WTC11 (cell line): Measurements from ENCODE around the gene MED8. TPM values are rescaled to one million over a fixed set of nuclear protein-coding genes. Genes with fewer than 3 reads are reported as not detected.

Experiments
- ATAC-seq: fragments of 200-7000 bp; cut with Tn5 transposase; 2 replicates; pipeline ENCODE4 v1.10.0; 2021; ENCODE audit warnings: mild to moderate bottlenecking, moderate library complexity
- CTCF ChIA-PET: fragments of 300-600 bp; sonication (Branson Sonifier 250); formaldehyde crosslinking; loops from one replicate; lab custom pipeline; 2021; ENCODE audit warnings: antibody characterized with exemption; lab: Charles Lee
- POLR2A ChIA-PET: fragments of 350-600 bp; sonication (Branson Sonifier 250); formaldehyde crosslinking; loops from one replicate; lab custom pipeline; 2021; ENCODE audit warnings: antibody characterized with exemption; lab: Charles Lee
- DNase-seq: peaks from one replicate; pipeline ENCODE4 v3.0.0; 2021; ENCODE audit warnings: low spot score
- H3K27ac Mint-ChIP-seq: 2 replicates; pipeline ENCODE4 v1.8.0; 2021; ENCODE audit warnings: mixed read lengths
- H3K27me3 Mint-ChIP-seq: 2 replicates; pipeline ENCODE4 v1.8.0; 2021; ENCODE audit warnings: low read depth, mild to moderate bottlenecking, moderate library complexity, mixed read lengths
- H3K36me3 Mint-ChIP-seq: 2 replicates; pipeline ENCODE4 v1.8.0; 2021; ENCODE audit warnings: mixed read lengths
- H3K4me1 Mint-ChIP-seq: 2 replicates; pipeline ENCODE4 v1.8.0; 2022; ENCODE audit warnings: mixed read lengths
- H3K4me3 Mint-ChIP-seq: 2 replicates; pipeline ENCODE4 v1.8.0; 2021; ENCODE audit warnings: mild to moderate bottlenecking, moderate library complexity, mixed read lengths
- H3K9me3 Mint-ChIP-seq: 2 replicates; pipeline ENCODE4 v1.8.0; 2021; ENCODE audit warnings: mixed read lengths
- ATF1 ChIP-seq: sonication (generic); formaldehyde crosslinking; IDR thresholded peaks from 2 replicates; pipeline ENCODE4 v1.8.1; 2023; ENCODE audit warnings: mild to moderate bottlenecking, moderate library complexity, missing genetic modification reagents
- CREM ChIP-seq: sonication (generic); formaldehyde crosslinking; IDR thresholded peaks from 2 replicates; pipeline ENCODE4 v1.8.1; 2022; ENCODE audit warnings: mild to moderate bottlenecking, missing genetic modification reagents, moderate library complexity
- IRF2 ChIP-seq: sonication (generic); formaldehyde crosslinking; IDR thresholded peaks from 2 replicates; pipeline ENCODE4 v1.8.0; 2022; ENCODE audit warnings: low read depth, missing genetic modification reagents, borderline replicate concordance
- JAZF1 ChIP-seq: fragments of 250-450 bp; sonication (Bioruptor Pico); IDR thresholded peaks from 2 replicates; pipeline ENCODE4 v1.9.0; 2021; ENCODE audit warnings: moderate library complexity, mild to moderate bottlenecking, inconsistent platforms
- OVOL2 ChIP-seq: fragments of 250-450 bp; sonication (Bioruptor Pico); IDR thresholded peaks from 2 replicates; pipeline ENCODE4 v1.9.0; 2021; ENCODE audit warnings: mild to moderate bottlenecking, borderline replicate concordance
- PRRX2 ChIP-seq: fragments of 250-450 bp; sonication (Bioruptor Pico); IDR thresholded peaks from 2 replicates; pipeline ENCODE4 v1.8.0; 2021; ENCODE audit warnings: mild to moderate bottlenecking
- ZNF121 ChIP-seq: sonication (generic); formaldehyde crosslinking; IDR thresholded peaks from 2 replicates; pipeline ENCODE4 v1.8.0; 2023; ENCODE audit warnings: missing genetic modification reagents
- ZNF263 ChIP-seq: sonication (generic); formaldehyde crosslinking; IDR thresholded peaks from 2 replicates; pipeline ENCODE4 v1.8.1; 2022; ENCODE audit warnings: low read depth, mild to moderate bottlenecking, moderate library complexity, missing genetic modification reagents
- ZNF317 ChIP-seq: sonication (generic); formaldehyde crosslinking; IDR thresholded peaks from 2 replicates; pipeline ENCODE4 v1.8.1; 2023; ENCODE audit warnings: low read depth, mild to moderate bottlenecking, moderate library complexity, missing genetic modification reagents, borderline replicate concordance
- total RNA-seq: library from RNA; stranded (reverse); gene quantifications from 3 replicates; pipeline ENCODE4 v1.2.3, GENCODE V29; 2021
- TF ChIP-seq, protein P1 (sequence below): sonication (generic); formaldehyde crosslinking; IDR thresholded peaks from 2 replicates; pipeline ENCODE4 v1.8.0; 2023; ENCODE audit warnings: mild to moderate bottlenecking, missing genetic modification reagents
- TF ChIP-seq, protein P2 (sequence below): sonication (generic); formaldehyde crosslinking; conservative IDR thresholded peaks from 2 replicates; pipeline ENCODE4 v1.8.1; 2022; ENCODE audit warnings: mild to moderate bottlenecking, missing genetic modification reagents
- TF ChIP-seq, protein P3 (sequence below): sonication (generic); formaldehyde crosslinking; IDR thresholded peaks from 2 replicates; pipeline ENCODE4 v1.8.1; 2022; ENCODE audit warnings: mild to moderate bottlenecking, missing genetic modification reagents, moderate library complexity, borderline replicate concordance
- TF ChIP-seq, protein P4 (sequence below): sonication (generic); formaldehyde crosslinking; IDR thresholded peaks from 2 replicates; pipeline ENCODE4 v1.8.0; 2023; ENCODE audit warnings: missing genetic modification reagents
- TF ChIP-seq, protein P5 (sequence below): sonication (generic); formaldehyde crosslinking; IDR thresholded peaks from 2 replicates; pipeline ENCODE4 v1.8.1; 2023; ENCODE audit warnings: mild to moderate bottlenecking, missing genetic modification reagents, moderate library complexity
- TF ChIP-seq, protein P6 (sequence below): fragments of 200-600 bp; IDR thresholded peaks from 2 replicates; pipeline ENCODE4 v1.8.0; 2022; ENCODE audit warnings: antibody characterized with exemption
- TF ChIP-seq, protein P7 (sequence below): fragments of 250-450 bp; sonication (Bioruptor Pico); IDR thresholded peaks from 2 replicates; pipeline ENCODE4 v2.1.2; 2022; ENCODE audit warnings: mild to moderate bottlenecking, moderate library complexity
- TF ChIP-seq, protein P8 (sequence below): sonication (generic); formaldehyde crosslinking; IDR thresholded peaks from 2 replicates; pipeline ENCODE4 v1.8.1; 2023; ENCODE audit warnings: mild to moderate bottlenecking, missing genetic modification reagents
- TF ChIP-seq, protein P9 (sequence below): sonication (generic); formaldehyde crosslinking; IDR thresholded peaks from 2 replicates; pipeline ENCODE4 v1.8.1; 2022; ENCODE audit warnings: mild to moderate bottlenecking, moderate library complexity, missing genetic modification reagents

Gene MED8
- total RNA-seq, 1 experiment from 2014 or later = 17.7 TPM

DNA sequence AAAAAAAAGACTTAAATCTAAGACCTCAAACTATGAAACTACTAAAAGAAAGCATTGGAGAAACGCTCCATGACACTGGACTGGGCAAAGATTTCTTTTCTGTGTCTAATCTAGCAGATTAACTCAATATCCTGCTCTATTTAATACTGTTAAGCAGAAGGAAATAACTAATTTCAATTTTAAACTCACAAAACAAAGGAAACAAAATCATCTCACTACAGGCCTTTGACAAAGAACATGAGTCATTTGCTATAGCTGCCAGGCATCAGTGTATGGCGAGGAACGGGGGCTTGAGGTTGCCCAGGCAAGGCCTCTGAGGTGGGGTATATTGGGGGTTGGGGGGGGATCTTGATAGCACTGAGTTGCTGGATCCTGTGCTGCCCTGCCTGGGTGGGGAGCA is 21.0 kb upstream of the MED8 start (continued):
- TF ChIP-seq, protein P1, sequence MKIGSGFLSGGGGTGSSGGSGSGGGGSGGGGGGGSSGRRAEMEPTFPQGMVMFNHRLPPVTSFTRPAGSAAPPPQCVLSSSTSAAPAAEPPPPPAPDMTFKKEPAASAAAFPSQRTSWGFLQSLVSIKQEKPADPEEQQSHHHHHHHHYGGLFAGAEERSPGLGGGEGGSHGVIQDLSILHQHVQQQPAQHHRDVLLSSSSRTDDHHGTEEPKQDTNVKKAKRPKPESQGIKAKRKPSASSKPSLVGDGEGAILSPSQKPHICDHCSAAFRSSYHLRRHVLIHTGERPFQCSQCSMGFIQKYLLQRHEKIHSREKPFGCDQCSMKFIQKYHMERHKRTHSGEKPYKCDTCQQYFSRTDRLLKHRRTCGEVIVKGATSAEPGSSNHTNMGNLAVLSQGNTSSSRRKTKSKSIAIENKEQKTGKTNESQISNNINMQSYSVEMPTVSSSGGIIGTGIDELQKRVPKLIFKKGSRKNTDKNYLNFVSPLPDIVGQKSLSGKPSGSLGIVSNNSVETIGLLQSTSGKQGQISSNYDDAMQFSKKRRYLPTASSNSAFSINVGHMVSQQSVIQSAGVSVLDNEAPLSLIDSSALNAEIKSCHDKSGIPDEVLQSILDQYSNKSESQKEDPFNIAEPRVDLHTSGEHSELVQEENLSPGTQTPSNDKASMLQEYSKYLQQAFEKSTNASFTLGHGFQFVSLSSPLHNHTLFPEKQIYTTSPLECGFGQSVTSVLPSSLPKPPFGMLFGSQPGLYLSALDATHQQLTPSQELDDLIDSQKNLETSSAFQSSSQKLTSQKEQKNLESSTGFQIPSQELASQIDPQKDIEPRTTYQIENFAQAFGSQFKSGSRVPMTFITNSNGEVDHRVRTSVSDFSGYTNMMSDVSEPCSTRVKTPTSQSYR (CRISPR knock-in tag) = no peak
- TF ChIP-seq, protein P2, sequence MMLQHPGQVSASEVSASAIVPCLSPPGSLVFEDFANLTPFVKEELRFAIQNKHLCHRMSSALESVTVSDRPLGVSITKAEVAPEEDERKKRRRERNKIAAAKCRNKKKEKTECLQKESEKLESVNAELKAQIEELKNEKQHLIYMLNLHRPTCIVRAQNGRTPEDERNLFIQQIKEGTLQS = no peak
- TF ChIP-seq, protein P3, sequence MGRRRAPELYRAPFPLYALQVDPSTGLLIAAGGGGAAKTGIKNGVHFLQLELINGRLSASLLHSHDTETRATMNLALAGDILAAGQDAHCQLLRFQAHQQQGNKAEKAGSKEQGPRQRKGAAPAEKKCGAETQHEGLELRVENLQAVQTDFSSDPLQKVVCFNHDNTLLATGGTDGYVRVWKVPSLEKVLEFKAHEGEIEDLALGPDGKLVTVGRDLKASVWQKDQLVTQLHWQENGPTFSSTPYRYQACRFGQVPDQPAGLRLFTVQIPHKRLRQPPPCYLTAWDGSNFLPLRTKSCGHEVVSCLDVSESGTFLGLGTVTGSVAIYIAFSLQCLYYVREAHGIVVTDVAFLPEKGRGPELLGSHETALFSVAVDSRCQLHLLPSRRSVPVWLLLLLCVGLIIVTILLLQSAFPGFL (CRISPR knock-in tag) = no peak
- TF ChIP-seq, protein P4, sequence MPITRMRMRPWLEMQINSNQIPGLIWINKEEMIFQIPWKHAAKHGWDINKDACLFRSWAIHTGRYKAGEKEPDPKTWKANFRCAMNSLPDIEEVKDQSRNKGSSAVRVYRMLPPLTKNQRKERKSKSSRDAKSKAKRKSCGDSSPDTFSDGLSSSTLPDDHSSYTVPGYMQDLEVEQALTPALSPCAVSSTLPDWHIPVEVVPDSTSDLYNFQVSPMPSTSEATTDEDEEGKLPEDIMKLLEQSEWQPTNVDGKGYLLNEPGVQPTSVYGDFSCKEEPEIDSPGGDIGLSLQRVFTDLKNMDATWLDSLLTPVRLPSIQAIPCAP = no peak
- no peak for TF ChIP-seq IRF2 (CRISPR knock-in tag)
- no peak for TF ChIP-seq ATF1 (CRISPR knock-in tag)
- TF ChIP-seq PRRX2 (CRISPR knock-in tag) = no peak
- TF ChIP-seq, protein P5, sequence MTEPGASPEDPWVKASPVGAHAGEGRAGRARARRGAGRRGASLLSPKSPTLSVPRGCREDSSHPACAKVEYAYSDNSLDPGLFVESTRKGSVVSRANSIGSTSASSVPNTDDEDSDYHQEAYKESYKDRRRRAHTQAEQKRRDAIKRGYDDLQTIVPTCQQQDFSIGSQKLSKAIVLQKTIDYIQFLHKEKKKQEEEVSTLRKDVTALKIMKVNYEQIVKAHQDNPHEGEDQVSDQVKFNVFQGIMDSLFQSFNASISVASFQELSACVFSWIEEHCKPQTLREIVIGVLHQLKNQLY (CRISPR knock-in tag) = no peak
- TF ChIP-seq, protein P6, sequence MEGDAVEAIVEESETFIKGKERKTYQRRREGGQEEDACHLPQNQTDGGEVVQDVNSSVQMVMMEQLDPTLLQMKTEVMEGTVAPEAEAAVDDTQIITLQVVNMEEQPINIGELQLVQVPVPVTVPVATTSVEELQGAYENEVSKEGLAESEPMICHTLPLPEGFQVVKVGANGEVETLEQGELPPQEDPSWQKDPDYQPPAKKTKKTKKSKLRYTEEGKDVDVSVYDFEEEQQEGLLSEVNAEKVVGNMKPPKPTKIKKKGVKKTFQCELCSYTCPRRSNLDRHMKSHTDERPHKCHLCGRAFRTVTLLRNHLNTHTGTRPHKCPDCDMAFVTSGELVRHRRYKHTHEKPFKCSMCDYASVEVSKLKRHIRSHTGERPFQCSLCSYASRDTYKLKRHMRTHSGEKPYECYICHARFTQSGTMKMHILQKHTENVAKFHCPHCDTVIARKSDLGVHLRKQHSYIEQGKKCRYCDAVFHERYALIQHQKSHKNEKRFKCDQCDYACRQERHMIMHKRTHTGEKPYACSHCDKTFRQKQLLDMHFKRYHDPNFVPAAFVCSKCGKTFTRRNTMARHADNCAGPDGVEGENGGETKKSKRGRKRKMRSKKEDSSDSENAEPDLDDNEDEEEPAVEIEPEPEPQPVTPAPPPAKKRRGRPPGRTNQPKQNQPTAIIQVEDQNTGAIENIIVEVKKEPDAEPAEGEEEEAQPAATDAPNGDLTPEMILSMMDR = no peak
- TF ChIP-seq JAZF1 (CRISPR knock-in tag) = no peak
- TF ChIP-seq, protein P7, sequence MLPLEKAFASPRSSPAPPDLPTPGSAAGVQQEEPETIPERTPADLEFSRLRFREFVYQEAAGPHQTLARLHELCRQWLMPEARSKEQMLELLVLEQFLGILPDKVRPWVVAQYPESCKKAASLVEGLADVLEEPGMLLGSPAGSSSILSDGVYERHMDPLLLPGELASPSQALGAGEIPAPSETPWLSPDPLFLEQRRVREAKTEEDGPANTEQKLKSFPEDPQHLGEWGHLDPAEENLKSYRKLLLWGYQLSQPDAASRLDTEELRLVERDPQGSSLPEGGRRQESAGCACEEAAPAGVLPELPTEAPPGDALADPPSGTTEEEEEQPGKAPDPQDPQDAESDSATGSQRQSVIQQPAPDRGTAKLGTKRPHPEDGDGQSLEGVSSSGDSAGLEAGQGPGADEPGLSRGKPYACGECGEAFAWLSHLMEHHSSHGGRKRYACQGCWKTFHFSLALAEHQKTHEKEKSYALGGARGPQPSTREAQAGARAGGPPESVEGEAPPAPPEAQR (CRISPR knock-in tag) = no peak

DNA sequence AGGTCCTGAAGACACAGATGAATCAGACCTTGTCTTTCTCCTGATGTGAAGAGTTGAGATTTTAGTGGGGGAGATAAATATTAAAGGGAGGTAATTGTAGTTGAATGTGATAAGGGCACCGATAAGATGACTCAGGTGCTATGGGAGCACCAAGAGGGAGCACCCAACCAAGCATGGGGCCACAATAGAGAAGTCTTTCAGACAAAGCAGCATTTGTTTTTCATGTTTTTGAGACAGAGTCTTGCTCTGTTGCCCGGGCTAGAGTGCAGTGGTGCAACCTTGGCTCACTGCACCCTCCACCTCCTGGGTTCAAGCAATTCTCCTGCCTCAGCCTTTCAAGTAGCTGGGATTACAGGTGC is 16.3 kb upstream of the MED8 start:
- Mint-ChIP-seq H3K27ac (no peak overlapping the region), H3K9me3 (no peaks in the 10 kb centered on the region), H3K4me1 (no peaks in the 10 kb centered on the region), H3K4me3 (no peak overlapping the region), H3K36me3 (peaks cover 36% of the 10 kb centered on the region), H3K27me3 (no peaks in the 10 kb centered on the region)
- no peak for TF ChIP-seq ZNF317
- TF ChIP-seq, protein P8, sequence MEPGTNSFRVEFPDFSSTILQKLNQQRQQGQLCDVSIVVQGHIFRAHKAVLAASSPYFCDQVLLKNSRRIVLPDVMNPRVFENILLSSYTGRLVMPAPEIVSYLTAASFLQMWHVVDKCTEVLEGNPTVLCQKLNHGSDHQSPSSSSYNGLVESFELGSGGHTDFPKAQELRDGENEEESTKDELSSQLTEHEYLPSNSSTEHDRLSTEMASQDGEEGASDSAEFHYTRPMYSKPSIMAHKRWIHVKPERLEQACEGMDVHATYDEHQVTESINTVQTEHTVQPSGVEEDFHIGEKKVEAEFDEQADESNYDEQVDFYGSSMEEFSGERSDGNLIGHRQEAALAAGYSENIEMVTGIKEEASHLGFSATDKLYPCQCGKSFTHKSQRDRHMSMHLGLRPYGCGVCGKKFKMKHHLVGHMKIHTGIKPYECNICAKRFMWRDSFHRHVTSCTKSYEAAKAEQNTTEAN (CRISPR knock-in tag) = no peak
- TF ChIP-seq ZNF263 (CRISPR knock-in tag) = no peak
- no peak for TF ChIP-seq CREM (CRISPR knock-in tag)
- no peak for TF ChIP-seq ZNF121 (CRISPR knock-in tag)
- TF ChIP-seq ATF1 (CRISPR knock-in tag) = no peak
- TF ChIP-seq, protein P9, sequence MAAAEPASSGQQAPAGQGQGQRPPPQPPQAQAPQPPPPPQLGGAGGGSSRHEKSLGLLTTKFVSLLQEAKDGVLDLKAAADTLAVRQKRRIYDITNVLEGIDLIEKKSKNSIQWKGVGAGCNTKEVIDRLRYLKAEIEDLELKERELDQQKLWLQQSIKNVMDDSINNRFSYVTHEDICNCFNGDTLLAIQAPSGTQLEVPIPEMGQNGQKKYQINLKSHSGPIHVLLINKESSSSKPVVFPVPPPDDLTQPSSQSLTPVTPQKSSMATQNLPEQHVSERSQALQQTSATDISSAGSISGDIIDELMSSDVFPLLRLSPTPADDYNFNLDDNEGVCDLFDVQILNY = no peak
- no peak for TF ChIP-seq OVOL2 (CRISPR knock-in tag)
- DNase-seq (no peak), ATAC-seq (no peak)
- CTCF ChIA-PET = interaction anchor here (0.9 kb wide), 1 partner anchor 9 kb away, joined by 5 read pairs; no protein-coding TSS in a partner anchor
- POLR2A ChIA-PET = no interaction called here
